SIG-M5 treated with dmso at 0.1 percent for 504 hours (cell line): Measurements from ENCODE around the gene NFRKB.
"Not testable (repeated sequence)": the region's sequence is repeated elsewhere in the genome, so short reads cannot be mapped to it uniquely, and the experiment has no call there.

Source experiments
- DNase-seq: peaks from one replicate; lab custom pipeline; 2025; ENCODE audit not compliant: unreplicated experiment; lab: John Stamatoyannopoulos, UW

Gene NFRKB

GRCh38 chr11:129894278-129895125, 876 bp downstream of the NFRKB start:
- peak; percentile 22 for DNase-seq

- DNase-seq: no peak
Observed at GRCh38 chr11:129888451-129888850, 6.9 kb downstream of the NFRKB start.

DNA sequence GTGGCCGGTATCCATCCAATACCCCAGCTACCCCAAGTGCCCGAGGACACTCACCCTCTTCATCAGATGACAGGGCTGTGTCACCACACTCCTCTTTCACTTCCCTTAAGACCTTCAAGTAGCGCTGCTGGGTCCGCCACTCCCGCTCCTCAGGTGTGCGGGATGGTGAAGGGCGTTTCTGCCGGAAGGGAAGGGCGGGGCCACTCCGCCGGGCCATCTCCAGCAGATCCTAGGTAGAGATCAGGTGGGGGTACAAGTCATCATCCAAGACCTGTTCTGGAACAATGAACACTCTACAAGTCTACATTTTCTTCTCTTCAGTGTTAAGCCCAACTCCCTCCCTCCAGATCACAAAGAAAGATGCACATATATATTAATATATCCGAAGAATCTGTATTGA, 10.0 kb downstream of the NFRKB start:
- DNase-seq: no peak

DNA sequence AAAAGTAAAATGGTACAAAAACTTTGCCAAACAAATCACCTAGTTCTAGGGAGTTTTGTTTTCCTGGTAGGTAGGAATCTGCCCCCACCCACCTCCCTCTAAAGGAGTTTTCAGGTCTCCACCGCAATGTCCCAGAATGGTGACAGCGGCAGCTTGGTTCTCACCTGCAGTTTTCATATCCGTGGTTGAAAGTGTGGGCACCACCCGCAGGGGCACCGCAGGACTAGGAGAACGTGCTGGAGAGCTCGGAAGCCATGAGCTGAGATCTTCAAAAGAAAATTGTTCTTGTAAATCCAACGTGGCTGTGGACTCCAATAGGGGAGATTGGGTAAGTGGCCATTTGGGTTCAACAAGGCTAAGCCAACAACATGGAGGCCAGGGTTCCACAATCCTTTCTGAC, 10.8 kb downstream of the NFRKB start:
- DNase-seq: no peak

DNA sequence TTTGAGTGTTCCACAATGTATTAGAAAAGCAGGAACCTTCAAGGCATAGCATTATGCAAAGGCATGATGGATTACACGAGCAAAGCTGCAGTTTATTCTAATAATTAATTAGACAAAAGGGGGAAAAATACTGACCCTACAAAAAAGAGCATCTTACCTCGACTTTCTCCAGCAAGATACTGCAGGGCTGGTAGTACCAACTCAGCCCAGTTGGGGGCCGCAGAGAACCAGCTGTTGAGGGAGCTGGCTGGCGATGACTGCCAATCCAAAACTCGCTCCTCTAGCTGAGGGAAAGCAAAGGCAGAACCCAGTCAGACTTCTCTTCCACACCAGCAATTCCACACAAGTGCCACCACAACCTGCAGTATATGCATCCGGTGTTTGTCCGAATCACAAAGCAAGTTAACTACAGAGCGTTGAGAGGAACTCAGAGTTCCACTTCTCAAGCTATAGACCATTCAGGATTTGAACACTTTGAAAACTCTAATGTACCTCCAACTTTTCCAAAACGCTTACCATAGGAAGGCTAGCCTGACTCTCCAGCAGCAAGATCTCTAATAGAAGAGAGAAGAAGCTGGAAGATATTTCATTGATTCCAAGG, 13.7 kb downstream of the NFRKB start:
- peak; percentile 32 for DNase-seq

DNA sequence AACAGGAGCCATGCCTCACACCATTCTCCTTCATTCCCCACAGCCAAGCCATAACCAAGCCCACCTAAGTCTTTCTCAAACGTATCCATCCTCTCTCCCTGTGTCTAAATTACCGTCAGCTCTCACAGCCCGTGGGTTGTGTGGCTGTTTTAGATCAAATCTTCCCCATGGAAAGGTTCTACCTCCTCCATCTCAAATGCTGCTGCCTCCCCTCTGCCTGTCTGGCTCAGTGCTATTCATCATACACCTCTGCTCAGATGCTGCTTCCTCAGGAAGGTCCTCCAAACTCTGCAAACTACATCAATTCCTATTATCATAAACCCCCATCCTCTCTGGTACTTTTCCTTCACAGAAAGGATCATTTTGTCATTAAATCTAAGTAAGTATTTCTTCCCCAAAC, 15.1 kb downstream of the NFRKB start:
- no peak for DNase-seq

- no peak for DNase-seq
Observed at GRCh38 chr11:129871914-129872313, 23.5 kb downstream of the NFRKB start.

DNA sequence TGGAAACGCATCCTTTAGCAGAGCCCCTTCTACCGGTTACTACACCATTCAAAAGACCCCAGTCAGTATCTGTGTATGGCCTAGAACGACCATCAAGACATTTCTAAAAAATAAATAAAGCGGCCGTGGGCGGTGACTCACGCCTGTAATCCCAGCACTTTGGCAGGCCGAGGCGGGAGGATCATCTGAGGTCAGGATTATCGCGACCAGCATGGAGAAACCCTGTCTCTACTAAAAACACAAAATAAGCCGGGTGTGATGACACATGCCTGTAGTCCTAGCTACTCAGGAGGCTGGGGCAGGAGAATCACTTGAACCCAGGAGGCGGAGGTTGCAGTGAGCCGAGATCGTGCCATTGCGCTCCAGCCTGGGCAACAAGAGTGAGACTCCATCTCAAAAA, 26.8 kb downstream of the NFRKB start:
- DNase-seq: not testable (repeated sequence)

DNA sequence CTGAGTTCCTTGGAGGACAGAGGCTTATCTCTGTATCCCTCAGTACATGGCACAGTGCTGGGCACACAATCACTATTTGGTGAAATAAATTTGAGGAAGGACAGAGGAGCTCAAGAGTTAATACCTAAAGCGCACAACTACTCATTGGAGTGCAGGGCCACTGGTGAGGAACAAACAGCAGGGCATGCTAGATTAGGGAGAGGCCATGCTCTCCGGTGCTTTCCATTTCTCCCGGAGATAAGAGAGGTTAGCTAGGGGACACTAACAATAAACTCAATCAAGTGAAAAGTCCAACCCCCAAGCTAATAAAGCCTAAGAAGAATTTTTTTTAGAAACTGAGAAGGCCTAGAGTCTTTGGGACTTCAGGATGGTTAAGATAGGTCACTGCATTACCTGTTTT, 29.1 kb downstream of the NFRKB start:
- DNase-seq: no peak

- no peak for DNase-seq
Observed at GRCh38 chr11:129865701-129866100, 29.7 kb downstream of the NFRKB start.

DNA sequence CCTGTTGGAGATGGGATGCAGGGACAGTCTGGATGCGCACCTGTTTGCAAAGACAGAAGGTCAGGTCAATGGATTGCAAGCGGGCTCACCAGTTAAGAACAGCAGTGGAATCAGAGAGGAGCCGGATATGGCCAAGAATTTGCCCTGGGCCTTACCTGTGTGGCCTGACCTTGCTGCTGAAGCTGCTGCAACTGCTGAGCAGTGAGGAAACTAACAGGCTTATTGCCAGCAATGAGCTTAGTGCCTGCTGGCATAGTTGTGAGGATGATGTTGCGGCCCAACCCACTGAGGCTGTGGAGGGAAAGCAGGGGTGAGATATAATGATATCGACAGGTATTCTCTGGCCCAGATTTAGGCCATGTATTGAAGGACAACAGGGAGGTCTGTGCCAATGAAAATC, 30.6 kb downstream of the NFRKB start:
- no peak for DNase-seq

DNA sequence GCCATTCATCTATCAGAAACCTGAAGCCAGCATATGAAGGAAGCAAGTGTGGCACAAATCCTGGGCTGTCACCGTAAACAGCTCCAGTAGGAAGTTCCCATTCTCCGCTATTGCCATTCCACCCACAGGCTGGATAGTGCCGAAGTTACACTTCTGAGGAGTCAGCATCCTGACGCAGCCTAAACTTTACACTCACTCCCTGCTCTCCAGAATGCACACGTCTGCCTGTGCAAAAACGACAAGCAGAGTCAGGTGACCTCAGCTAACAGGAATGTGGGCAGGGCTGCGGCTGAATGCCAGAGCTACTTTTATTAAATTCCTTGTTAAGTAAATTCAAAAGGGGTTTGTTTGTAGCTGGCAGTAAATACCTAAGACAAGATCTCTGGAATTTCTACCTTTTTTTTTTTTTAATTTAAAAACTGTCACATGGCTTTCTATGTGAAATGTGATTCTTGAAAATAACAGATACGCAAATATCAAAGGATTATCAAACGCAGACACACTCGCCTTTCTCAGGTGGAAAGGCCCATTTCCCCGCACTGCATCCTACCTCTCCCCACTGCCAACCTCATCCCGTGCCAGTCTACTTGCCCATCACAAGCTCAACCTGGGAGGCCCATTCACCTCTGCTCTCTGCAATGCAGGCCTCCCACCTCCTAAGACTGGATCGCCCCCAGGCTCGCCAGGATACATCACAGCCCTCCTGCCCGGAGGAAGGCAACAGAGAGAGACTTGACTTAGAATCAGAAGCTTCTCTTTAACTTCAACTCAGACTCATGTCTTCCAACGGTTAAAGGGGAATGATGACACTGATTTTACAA, 33.5 kb downstream of the NFRKB start:
- peak; percentile 51 for DNase-seq

DNA sequence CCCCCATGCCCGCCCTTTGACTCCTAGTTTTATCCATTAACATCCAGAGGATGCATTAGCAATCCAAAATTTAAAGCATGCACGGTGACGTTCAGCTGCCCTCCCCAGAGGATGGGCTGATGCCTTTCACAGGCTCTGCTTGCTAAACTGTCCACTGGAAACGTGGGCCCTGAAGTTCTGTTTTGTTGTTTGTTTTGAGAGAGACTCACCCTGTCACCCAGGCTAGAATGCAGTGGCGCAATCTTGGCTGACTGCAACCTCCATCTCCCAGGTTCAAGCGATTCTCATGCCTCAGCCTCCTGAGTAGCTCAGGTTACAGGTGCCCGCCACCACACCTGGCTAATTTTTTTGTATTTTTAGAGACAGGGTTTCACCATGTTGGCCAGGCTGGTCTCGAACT, 39.3 kb downstream of the NFRKB start:
- no peak for DNase-seq

- no peak for DNase-seq
Observed at GRCh38 chr11:129855086-129855485, 40.3 kb downstream of the NFRKB start.

DNA sequence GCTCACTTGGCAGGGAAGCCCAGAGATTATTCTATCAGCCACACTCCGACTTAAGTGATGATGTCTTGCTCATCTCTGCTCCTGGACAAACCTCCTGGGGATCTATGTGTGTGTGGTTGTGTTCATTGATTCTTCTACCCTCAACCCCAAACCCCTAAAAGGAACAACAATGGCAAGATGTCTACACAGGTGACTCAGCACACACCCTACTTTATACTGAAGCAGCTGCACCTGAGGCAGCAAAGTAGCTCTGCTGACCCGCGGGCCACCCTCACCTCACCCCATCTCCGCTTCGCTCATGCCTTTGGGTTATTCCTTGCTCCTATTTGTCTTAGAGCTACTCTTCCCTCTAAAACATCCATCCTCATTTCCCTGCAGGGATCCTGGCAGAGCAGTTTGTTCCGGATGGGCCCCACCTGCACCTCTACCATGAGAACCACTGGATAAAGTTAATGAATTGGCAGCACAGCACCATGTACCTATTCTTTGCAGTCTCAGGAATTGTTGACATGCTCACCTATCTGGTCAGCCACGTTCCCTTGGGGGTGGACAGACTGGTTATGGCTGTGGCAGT, 41.1 kb downstream of the NFRKB start:
- no peak for DNase-seq

DNA sequence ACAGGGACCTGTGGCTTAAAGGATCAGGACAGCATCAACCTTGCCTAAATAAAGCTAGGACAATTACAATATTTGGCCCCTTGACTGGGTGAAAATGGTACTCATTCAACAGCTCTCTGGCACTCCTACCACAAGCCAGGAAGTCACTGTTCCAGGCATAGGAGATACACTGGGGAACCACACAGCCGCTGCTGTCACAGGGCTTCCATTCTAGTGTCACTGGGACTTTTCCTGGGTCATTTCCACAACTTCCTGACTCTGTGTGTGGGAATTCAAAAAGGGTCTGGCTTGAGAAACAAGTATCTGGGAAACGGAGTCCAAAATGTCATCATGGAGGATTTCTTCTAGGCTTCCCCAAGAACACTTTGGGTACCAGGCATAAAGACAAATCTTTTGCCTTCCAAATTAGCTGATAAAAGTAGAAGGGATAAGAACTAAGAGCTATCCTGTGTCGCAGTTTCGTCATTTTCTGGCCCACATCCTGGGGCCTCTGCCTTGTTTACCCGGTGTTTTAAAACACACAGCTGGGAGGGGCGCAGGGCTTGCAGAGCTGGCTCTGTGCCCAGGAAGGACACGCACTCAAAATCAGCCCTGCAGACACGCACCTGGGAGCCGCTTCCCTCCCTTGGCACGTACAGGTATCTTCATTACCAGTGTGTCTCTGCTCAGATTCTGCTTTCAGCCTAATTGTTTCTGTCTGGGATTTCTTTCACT, 41.7 kb downstream of the NFRKB start:
- peak; percentile 44 for DNase-seq

- DNase-seq: peak; percentile 35
Observed at GRCh38 chr11:129852125-129852740, 43.1 kb downstream of the NFRKB start.

GRCh38 chr11:129849447-129850130, 45.8 kb downstream of the NFRKB start:
- no peak for DNase-seq

- DNase-seq: not testable (repeated sequence)
Observed at GRCh38 chr11:129847361-129847760, 48.0 kb downstream of the NFRKB start.
